GM10847 (cell line): ENCODE measurements around the gene ZNF33B.

ENCODE experiments used
- POLR2A ChIP-seq: IDR thresholded peaks from 2 replicates; pipeline ENCODE4 v1.6.1; 2011; ENCODE audit not compliant: insufficient read length; ENCODE audit errors: extremely low read depth

Gene ZNF33B

DNA sequence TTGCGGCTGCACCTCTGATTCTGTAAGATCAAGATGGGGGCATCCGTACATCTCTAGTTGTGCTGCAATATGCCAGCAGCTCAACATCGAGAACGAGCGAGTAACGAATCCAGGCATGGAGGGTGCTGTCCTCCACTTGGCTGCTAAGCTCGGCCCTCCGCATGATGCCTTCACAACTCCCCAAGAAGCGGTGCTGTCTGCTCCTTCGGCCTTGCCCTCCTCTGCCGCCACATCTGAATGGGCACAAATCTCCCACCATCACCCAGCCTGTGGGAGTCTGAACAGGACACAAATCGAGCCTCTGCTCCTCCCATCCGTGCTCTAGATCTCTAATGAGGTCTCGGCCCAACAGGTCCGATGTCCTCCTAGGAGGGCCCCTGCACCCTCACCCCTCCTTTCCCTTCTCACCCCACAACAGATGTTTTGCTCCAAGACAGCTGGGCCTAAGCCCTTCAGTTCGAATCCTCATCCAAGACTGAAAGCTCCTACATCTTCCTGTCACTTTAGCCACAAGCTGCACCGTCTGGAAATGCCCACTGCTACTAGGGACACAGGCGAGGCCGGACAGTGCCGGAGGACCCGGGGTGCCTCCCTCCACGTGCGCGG lies 86.7 kb downstream of the ZNF33B start:
- TF ChIP-seq POLR2A = no peak

DNA sequence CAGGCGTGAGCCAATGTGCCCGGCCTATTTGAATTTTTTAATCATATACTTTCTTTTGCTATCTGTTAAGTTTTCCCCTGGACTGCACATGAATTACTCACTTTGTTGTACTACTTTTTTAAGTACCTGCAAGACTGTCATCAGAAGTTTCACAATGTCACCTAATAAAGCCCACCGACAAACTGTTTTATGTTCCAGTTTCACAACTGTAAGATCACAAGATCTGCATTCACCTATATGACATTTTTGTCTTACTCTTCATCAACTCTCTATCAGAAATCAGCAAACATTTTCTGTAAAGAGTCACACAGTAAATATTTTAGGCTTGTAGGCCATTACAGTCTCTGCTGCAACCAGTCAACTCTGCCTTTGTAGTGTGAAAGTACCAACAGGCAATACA lies 88.5 kb downstream of the ZNF33B start:
- TF ChIP-seq POLR2A = no peak

DNA sequence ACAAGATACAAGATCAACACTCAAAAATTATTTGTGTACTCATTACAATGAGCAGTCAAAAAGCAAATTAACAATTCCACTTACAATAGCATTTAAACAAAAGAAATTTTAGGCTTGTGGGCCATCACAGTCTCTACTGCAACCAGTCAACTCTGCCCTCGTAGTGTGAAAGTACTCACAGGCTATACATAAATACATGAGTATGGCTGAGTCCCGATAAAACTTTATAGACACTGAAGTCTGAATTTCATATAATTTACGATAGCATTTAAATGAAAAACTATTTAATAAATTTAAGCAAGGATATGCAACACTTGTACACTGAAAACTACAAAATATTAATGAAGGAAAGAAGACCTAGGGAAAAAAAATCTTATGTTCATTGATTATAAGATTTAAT lies 90.1 kb downstream of the ZNF33B start:
- TF ChIP-seq POLR2A = no peak

DNA sequence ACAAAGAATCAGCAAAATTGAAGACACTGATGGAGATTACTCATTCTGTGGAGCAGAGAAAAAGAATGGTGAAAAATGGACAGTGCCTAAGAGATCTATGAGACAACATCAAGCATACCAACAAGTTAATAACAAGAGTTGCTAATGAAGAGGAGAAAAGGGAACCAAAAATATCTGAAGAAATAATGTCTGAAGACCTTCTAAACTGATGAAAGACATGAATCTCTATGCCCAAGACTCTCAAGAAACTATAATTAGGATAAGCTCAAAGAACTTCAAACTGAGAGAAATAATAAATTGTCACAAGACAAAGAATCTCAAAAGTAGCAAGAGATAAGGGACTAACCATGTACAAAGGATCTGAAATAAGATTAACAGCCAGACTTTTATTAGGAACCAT lies 93.4 kb downstream of the ZNF33B start:
- TF ChIP-seq POLR2A = no peak

DNA sequence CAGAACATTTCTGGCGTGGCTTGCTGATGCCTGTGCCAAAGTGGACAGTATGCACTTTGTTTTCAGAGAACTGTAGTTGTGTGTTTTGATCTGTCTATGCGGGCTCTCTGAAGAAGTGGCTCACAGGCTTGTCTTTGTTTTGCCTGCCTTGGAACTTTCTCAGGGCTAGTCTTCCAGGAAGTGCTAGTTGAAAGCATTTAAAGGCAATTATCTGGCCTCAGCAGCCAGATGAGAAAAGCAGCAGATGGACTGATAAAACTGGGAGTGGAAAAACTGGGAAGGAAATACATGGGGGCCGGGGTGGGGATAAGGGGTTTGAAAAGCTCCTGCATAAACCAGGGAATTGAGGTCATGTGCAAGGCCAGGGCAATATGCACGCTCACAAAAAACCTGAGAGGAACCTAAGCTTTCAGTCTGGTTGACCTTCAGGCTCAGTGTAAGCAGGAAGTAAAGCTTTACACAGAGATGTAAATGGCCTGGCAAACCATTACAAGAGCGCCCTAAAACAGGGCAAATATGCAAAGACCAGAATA lies 94.5 kb downstream of the ZNF33B start:
- no peak for TF ChIP-seq POLR2A
